Spleen (tissue), 7 donors: ENCODE measurements around the gene C12orf42.

Source experiments
- POLR2A ChIP-seq, 3 donors: fragments of 450-650 bp; IDR thresholded peaks; one replicate each; pipeline ENCODE4 v1.5.1; 2017; ENCODE audit warnings: antibody characterized with exemption in 3 of 3, mild to moderate bottlenecking in 1 of 3
- TF ChIP-seq, protein P1 (sequence below), 11 experiments: fragments of 200-600 bp in 7 of 11; fragments of 450-650 bp in 4 of 11; sonication (generic) in 4 of 11; IDR thresholded peaks in 8 of 11; conservative IDR thresholded peaks in 3 of 11; 1 replicate in 7 of 11; 2 replicates in 4 of 11; pipeline versions ENCODE4 v1.4.0 to v1.8.0; 2016 to 2021; ENCODE audit warnings: antibody characterized with exemption in 11 of 11, inconsistent platforms in 4 of 11, mild to moderate bottlenecking in 1 of 11
- donor health status: DM: no; HTN: no; CAD: no; lungs with moderate emphysema.
- donor health status: DM: no; HTN: no; CAD: no.
- donor health status: DM: no; HTN: no; CAD: no.

DNA sequence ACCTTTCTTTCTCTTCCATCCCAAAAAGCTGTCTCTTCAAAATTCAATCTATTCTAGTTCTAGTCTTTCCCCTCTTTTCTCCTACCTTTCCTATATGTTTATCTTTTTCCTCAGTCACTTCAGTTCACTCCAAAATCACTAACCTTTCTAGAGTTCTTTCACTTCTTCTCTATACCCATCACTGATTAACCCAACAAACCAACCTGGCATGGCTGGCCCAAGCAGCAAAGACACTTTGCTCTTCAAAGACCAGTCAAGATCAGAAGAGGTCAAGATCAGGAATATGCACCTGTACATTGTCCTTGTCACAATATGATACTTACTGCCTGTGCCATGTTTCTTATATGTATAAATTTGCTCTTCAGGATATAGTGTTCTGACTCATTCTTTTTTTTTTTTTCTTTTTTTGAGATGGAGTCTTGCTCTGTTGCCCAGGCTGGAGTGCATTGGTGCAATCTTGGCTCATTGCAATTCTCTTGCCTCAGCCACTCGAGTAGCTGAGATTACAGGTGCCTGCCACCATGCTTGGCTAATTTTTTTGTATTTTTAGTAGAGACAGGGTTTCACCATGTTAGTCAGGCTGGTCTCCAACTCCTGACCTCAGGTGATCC lies 112.9 kb downstream of the C12orf42 start:
- TF ChIP-seq, protein P1, sequence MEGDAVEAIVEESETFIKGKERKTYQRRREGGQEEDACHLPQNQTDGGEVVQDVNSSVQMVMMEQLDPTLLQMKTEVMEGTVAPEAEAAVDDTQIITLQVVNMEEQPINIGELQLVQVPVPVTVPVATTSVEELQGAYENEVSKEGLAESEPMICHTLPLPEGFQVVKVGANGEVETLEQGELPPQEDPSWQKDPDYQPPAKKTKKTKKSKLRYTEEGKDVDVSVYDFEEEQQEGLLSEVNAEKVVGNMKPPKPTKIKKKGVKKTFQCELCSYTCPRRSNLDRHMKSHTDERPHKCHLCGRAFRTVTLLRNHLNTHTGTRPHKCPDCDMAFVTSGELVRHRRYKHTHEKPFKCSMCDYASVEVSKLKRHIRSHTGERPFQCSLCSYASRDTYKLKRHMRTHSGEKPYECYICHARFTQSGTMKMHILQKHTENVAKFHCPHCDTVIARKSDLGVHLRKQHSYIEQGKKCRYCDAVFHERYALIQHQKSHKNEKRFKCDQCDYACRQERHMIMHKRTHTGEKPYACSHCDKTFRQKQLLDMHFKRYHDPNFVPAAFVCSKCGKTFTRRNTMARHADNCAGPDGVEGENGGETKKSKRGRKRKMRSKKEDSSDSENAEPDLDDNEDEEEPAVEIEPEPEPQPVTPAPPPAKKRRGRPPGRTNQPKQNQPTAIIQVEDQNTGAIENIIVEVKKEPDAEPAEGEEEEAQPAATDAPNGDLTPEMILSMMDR (IDR thresholded peaks at IDR 0.05 in 8 of 11, conservative IDR thresholded peaks at IDR 0.05 in 3 of 11) = no peak
- TF ChIP-seq POLR2A (IDR thresholded peaks at IDR 0.05) = no peak
